ENCODE results near the gene PABPC3.

PABPC3 gene

DNA sequence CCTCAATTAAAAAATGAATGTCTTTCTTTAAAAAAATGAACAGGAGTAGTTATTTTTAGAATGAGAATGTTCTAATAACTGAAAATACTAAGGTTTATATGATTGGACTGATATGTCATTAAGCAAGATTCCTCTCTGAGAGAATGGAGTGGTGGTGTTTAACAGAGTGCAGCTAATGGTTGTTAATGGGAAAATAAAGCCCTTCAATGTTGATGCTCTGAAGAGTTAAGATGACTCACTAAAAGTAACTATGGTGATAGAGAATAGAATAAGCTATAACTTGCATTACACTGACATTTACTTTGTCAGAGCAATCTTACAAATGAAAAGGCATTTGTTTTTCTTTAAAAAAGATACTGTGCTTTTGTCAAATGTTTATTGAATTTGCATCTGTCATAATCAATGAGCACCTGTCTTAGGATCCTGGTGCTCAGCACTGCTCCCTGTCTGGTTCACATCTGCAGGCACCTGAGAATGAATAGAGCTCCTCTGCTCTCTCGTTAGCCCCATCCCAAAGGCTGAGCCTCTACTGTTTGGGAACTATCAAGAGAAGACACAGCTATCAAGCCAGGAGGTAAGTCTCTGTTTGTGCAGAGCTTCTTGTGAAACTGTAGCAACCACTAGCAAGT is 15.1 kb downstream of the PABPC3 start:
- no peak overlapping the region for H3K4me3 ChIP-seq (ENCODE audit: low read depth, low read length)
- DNase-seq (ENCODE audit: low read depth): no peak
- TF ChIP-seq, protein P1, sequence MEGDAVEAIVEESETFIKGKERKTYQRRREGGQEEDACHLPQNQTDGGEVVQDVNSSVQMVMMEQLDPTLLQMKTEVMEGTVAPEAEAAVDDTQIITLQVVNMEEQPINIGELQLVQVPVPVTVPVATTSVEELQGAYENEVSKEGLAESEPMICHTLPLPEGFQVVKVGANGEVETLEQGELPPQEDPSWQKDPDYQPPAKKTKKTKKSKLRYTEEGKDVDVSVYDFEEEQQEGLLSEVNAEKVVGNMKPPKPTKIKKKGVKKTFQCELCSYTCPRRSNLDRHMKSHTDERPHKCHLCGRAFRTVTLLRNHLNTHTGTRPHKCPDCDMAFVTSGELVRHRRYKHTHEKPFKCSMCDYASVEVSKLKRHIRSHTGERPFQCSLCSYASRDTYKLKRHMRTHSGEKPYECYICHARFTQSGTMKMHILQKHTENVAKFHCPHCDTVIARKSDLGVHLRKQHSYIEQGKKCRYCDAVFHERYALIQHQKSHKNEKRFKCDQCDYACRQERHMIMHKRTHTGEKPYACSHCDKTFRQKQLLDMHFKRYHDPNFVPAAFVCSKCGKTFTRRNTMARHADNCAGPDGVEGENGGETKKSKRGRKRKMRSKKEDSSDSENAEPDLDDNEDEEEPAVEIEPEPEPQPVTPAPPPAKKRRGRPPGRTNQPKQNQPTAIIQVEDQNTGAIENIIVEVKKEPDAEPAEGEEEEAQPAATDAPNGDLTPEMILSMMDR (conservative IDR thresholded peaks at IDR 0.05; ENCODE audit: low read depth, low read length): no peak

DNA sequence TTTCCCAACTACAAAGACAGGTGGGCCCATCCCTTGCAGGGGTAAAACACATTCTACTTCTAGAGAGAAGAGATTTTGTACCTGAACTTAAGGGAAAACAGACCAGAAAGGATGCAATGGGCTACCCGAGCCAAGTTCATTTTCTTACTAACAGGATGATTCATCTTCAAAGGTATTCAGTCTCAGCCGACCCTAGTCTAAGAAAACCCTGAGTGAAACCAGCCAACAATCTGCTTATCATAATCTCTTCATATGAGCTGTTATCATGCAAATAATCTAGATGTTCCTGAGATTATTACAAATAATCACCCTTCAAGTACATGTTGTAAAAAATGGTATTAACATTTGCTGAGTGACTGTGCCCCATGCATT is 15.6 kb downstream of the PABPC3 start:
- DNase-seq (ENCODE audit: low read depth): peak; percentile 36
- H3K4me3 ChIP-seq (ENCODE audit: low read depth, low read length): no peak overlapping the region
- TF ChIP-seq, protein P1 (conservative IDR thresholded peaks at IDR 0.05; ENCODE audit: low read depth, low read length): no peak

DNA sequence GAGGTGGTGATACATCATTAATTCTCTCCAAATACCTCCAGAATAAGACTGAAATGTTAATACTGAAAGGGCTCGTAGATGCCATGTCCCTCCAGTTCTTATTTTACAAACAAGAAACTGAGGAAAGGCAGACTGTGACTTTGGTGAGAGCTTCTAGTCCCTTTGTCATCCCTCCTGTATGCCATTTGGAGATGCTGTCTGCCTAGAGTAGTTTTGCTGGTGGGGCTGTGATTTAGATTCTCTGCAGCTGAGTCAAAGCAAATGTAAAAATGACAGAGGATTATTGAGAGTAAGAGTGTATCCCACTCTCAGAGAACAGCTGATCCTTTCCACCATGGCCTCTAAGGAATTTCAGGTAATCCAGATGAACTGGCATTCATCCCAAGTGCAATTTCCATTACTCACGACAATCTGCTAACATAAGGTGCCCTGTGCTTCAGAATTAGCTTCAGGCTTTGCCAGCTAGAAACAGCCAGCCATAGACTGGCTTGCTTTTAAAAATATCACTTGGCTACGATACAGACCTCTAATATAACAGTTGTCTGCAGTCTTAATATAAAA is 16.8 kb downstream of the PABPC3 start:
- TF ChIP-seq, protein P1 (conservative IDR thresholded peaks at IDR 0.05; ENCODE audit: low read depth, low read length): no peak
- DNase-seq (ENCODE audit: low read depth): no peak
- no peak overlapping the region for H3K4me3 ChIP-seq (ENCODE audit: low read depth, low read length)

DNA sequence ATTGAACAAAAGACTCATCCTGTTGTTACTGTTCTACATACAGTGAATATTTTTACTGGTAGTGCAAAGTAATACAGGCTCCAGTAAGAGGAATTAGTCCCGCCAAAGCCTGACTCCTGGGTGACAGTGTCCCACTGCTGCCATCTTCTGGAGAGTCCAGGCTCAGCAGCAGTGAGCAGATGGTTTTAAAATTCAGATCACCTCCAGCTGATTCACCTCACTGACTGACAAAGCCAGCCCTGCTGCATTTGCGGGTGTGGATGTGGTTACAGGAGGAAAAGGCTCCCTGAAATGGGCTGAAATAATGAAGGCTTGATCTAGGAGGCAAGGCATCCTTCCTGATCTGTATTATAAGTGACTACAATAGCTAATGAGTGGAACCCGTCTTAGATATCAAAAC is 18.3 kb downstream of the PABPC3 start:
- DNase-seq (ENCODE audit: low read depth): peak; percentile 88
- TF ChIP-seq, protein P1 (conservative IDR thresholded peaks at IDR 0.05; ENCODE audit: low read depth, low read length): peak; percentile 98
- H3K4me3 ChIP-seq (ENCODE audit: low read depth, low read length): no peak overlapping the region

DNA sequence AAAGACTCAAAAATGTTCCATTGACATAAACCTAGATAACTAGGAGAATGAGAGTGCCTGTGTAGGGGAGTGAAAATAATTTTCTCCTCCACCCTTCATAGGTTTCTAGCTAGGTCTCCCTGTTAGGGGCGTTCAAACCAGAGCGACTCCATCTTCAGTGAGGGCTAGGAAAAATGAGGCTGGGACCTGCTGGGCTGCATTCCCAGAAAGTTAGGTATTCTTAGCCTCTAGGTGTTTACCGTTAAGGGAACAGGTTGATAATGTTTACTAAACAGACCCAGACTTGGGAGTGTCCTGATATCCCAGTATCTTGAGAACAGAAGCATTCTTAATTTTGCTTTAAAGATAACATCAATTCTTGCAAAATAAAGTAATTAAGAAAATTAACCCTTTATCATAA is 20.1 kb downstream of the PABPC3 start:
- DNase-seq (ENCODE audit: low read depth): no peak
- H3K4me3 ChIP-seq (ENCODE audit: low read depth, low read length): no peak overlapping the region
- TF ChIP-seq, protein P1 (conservative IDR thresholded peaks at IDR 0.05; ENCODE audit: low read depth, low read length): no peak

DNA sequence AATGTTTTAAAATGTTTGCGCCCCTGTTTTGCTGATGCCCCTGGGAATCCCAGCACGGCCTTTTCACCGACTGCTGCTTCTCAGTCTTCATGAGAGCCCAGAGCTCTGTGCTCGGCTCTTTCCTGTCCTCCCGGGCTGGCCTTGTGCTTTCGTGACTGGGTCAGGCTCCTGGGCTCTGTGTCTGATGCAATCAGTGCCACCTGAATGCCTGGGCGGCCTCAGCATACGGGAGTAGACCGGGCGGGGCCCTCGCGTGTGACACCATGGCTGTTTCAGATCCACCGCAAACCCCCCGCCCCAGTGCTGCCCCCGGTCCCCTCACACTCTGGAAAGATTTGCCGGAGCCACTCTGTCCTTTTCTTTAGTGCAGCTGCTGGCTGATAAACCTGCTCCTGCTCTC is 21.4 kb downstream of the PABPC3 start:
- no peak overlapping the region for H3K4me3 ChIP-seq (ENCODE audit: low read depth, low read length)
- DNase-seq (ENCODE audit: low read depth): no peak
- TF ChIP-seq, protein P1 (conservative IDR thresholded peaks at IDR 0.05; ENCODE audit: low read depth, low read length): no peak

DNA sequence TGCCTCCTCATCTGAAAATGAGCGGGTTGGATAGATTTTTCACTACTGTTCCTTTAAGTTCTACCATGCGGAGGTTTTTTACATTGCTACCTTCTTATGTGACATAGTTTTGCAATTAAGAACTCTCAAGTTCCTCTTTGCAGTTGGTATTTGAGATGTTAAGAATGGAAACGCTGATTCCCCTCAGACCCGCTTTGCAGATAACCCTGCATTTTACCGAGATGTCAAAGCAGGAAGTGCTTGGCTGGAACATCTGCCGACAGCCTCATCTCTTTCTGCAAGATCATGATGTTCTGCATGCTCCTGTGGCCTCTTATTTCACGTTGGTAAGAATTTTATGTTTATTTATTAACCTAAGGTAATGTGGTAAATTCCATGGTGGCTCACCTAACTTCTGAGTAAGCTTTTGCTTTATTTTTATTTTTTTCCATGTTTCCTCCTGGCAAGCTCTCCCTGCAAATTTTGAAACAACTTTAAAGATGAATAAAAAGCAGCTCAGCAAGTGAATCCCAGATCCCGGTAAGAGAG is 22.5 kb downstream of the PABPC3 start:
- peak; percentile 2 for DNase-seq (ENCODE audit: low read depth)
- no peak overlapping the region for H3K4me3 ChIP-seq (ENCODE audit: low read depth, low read length)
- TF ChIP-seq, protein P1 (conservative IDR thresholded peaks at IDR 0.05; ENCODE audit: low read depth, low read length): no peak

All from choroid plexus epithelial cell (primary cell).